Parathyroid adenoma (tissue), 2 donors: ENCODE data around the gene HSD17B8.

Experiments
- H2AFZ ChIP-seq: fragments of 300-600 bp; sonication (generic); one replicate; pipeline ENCODE4 v1.7.0; 2017; ENCODE audit warnings: antibody characterized with exemption, mild to moderate bottlenecking
- H3K27ac ChIP-seq: fragments of 300-600 bp; sonication (generic); one replicate; pipeline ENCODE4 v1.7.0; 2017
- H3K27me3 ChIP-seq: fragments of 300-600 bp; sonication (generic); one replicate; pipeline ENCODE4 v1.7.0; 2017; ENCODE audit warnings: low read length; ENCODE audit not compliant: control insufficient read depth, insufficient read depth
- H3K36me3 ChIP-seq: fragments of 300-600 bp; sonication (generic); one replicate; pipeline ENCODE4 v1.7.0; 2017; ENCODE audit warnings: low read length; ENCODE audit not compliant: control insufficient read depth, insufficient read depth
- H3K4me1 ChIP-seq: fragments of 300-600 bp; sonication (generic); one replicate; pipeline ENCODE4 v1.7.0; 2017; ENCODE audit warnings: control low read depth
- H3K4me2 ChIP-seq: fragments of 300-600 bp; sonication (generic); one replicate; pipeline ENCODE4 v1.7.0; 2017; ENCODE audit warnings: low read length
- H3K4me3 ChIP-seq: fragments of 300-600 bp; sonication (generic); one replicate; pipeline ENCODE4 v1.7.0; 2017; ENCODE audit warnings: low read depth, low read length
- H3K79me2 ChIP-seq: fragments of 300-600 bp; sonication (generic); one replicate; pipeline ENCODE4 v1.7.0; 2017; ENCODE audit warnings: control low read depth
- H3K9ac ChIP-seq: fragments of 300-600 bp; sonication (generic); one replicate; pipeline ENCODE4 v1.7.0; 2017; ENCODE audit warnings: mild to moderate bottlenecking
- H3K9me3 ChIP-seq: fragments of 300-600 bp; sonication (generic); one replicate; pipeline ENCODE4 v1.7.0; 2017; ENCODE audit warnings: low read length; ENCODE audit not compliant: control insufficient read depth
- TF ChIP-seq, protein P1 (sequence below): fragments of 300-600 bp; sonication (generic); IDR thresholded peaks from one replicate; pipeline ENCODE4 v1.7.0; 2017; ENCODE audit warnings: antibody characterized with exemption, mild to moderate bottlenecking
- donor health status: primary hyperparathyroidism.

HSD17B8 gene

DNA sequence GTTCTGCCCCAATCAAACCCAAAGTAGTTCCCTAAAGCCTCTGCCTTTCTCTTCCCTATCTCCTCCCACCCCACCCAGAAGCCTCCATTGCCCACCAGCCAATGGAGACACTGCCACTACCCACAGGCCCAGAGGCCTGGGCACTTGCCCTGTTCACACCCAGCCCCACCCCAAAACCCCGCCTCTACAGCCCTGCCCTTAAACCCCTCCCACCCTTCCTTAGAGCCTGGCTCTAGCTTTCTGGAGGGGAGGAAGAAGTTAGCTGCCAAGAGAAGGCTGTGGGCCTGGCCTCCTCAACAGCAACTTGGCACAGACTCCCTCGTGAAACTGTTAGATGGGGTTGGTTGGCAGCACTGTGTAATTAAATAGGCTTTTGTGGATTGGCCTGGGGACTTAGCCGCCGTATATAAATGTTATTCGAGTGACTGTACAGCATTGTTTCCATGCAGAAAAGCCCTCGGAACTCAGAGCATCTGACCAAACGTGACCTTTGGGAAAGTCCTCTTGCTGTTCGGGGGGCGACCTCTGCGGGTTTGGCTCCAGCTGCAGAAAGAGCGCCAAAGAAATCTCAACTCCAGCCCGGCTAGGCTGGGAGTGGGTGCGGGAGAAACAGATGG is 43.6 kb upstream of the HSD17B8 start:
- H2AFZ ChIP-seq, result peak overlapping the region; percentile 91
- no peak overlapping the region for H3K27ac ChIP-seq
- H3K36me3 ChIP-seq, result no peaks in the 10 kb centered on the region
- no peak overlapping the region for H3K9ac ChIP-seq
- H3K4me1 ChIP-seq, result peaks cover 2% of the 10 kb centered on the region
- H3K4me2 ChIP-seq, result no peak overlapping the region
- H3K27me3 ChIP-seq, result no peaks in the 10 kb centered on the region
- no peaks in the 10 kb centered on the region for H3K79me2 ChIP-seq
- no peaks in the 10 kb centered on the region for H3K9me3 ChIP-seq
- TF ChIP-seq, protein P1, sequence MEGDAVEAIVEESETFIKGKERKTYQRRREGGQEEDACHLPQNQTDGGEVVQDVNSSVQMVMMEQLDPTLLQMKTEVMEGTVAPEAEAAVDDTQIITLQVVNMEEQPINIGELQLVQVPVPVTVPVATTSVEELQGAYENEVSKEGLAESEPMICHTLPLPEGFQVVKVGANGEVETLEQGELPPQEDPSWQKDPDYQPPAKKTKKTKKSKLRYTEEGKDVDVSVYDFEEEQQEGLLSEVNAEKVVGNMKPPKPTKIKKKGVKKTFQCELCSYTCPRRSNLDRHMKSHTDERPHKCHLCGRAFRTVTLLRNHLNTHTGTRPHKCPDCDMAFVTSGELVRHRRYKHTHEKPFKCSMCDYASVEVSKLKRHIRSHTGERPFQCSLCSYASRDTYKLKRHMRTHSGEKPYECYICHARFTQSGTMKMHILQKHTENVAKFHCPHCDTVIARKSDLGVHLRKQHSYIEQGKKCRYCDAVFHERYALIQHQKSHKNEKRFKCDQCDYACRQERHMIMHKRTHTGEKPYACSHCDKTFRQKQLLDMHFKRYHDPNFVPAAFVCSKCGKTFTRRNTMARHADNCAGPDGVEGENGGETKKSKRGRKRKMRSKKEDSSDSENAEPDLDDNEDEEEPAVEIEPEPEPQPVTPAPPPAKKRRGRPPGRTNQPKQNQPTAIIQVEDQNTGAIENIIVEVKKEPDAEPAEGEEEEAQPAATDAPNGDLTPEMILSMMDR, result no peak
- H3K4me3 ChIP-seq, result no peak overlapping the region

DNA sequence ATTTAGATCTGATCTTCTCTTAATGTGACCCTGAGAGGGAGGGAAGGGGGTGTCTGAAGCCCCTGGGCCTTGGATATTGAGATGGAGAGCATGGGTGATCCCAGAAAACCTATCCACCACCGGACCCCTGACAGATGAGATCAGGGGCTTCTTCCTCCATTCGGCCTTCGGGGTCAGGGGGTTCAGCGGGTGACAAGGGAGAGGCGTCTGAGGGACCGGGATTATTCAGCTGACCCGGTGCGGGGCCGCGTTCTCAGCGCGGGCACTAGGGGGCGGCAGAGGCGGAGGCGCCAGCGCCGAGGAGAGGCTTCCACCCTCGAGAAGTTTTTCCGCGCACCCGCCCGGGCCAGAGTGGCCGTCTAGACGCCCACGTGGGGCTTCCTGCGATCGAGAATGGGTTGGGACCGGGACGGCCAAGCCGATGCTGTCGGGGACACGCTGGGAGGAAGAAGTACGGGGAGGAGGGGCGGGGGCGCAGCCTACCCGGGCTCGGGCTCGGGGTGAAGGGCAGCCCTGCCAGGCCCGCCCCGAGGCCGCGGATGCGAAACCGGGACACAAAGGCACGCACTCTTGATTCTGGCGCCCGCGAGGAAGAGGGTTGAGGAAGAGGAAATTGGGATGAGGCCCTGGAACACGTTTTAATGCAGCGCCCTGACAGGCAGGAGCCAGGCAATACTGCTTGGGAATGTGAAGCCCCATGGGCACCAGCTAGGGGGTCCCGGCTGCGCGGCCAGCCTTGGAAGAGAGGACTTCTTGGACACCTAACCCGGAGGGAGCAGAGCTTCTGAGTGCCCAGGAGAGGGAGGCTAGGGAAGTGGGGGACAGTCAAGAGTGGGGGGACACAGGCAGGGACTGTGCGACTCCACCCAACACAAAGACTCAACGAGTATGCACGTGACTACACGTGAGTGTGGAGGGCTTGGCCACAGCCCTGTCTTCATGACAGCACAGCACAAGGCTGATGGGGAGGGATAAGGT is 42.8 kb upstream of the HSD17B8 start:
- peak overlapping the region; percentile 91 for H2AFZ ChIP-seq

GRCh38 chr6:33163540-33163939 is 40.9 kb upstream of the HSD17B8 start:
- Histone ChIP-seq H3K79me2 (no peaks in the 10 kb centered on the region), H3K9me3 (no peaks in the 10 kb centered on the region), H3K4me2 (no peak overlapping the region), H3K27me3 (no peaks in the 10 kb centered on the region), H3K27ac (no peak overlapping the region), H3K4me3 (no peak overlapping the region), H3K4me1 (peaks cover 2% of the 10 kb centered on the region), H2AFZ (no peak overlapping the region), H3K9ac (no peak overlapping the region), H3K36me3 (no peaks in the 10 kb centered on the region)
- TF ChIP-seq, protein P1, result no peak

More for the DNA sequence above, 42.8 kb upstream of the HSD17B8 start:
- H3K4me2 ChIP-seq, result peak overlapping the region; percentile 90
- no peaks in the 10 kb centered on the region for H3K9me3 ChIP-seq
- TF ChIP-seq, protein P1, result peak; percentile 98
- no peak overlapping the region for H3K9ac ChIP-seq
- no peaks in the 10 kb centered on the region for H3K36me3 ChIP-seq
- no peaks in the 10 kb centered on the region for H3K27me3 ChIP-seq
- no peak overlapping the region for H3K27ac ChIP-seq
- peak overlapping the region; percentile 54 for H3K4me3 ChIP-seq
- H3K4me1 ChIP-seq, result peaks cover 2% of the 10 kb centered on the region
- no peaks in the 10 kb centered on the region for H3K79me2 ChIP-seq

GRCh38 chr6:33164176-33164575 is 40.3 kb upstream of the HSD17B8 start:
- no peak overlapping the region for H3K4me3 ChIP-seq
- H3K27ac ChIP-seq, result no peak overlapping the region
- H2AFZ ChIP-seq, result no peak overlapping the region
- no peaks in the 10 kb centered on the region for H3K36me3 ChIP-seq
- TF ChIP-seq, protein P1, result no peak
- H3K27me3 ChIP-seq, result no peaks in the 10 kb centered on the region
- no peaks in the 10 kb centered on the region for H3K4me1 ChIP-seq
- no peaks in the 10 kb centered on the region for H3K79me2 ChIP-seq
- H3K9me3 ChIP-seq, result no peaks in the 10 kb centered on the region
- no peak overlapping the region for H3K9ac ChIP-seq
- no peak overlapping the region for H3K4me2 ChIP-seq
